Activated T-cell treated with anti-CD3 and anti-CD28 coated beads, Interleukin-2, amount 50 U/mL, for 1 hour (primary cell): ENCODE data around the gene PPY.
A peak's percentile ranks its signal among the peaks of the same experiment; 100 is the strongest.
"Not testable (repeated sequence)": the region's sequence is repeated elsewhere in the genome, so short reads cannot be mapped to it uniquely, and the experiment has no call there.

ENCODE experiments used
- DNase-seq: peaks from one replicate; pipeline ENCODE4 v3.0.0-alpha.2; 2020

PPY gene

GRCh38 chr17:43928609-43929008 lies 13.7 kb downstream of the PPY start:
- DNase-seq = no peak

- DNase-seq = not testable (repeated sequence)
Measured at GRCh38 chr17:43927929-43928328, 14.3 kb downstream of the PPY start.

- no peak for DNase-seq
Measured at GRCh38 chr17:43927060-43927864, 15.0 kb downstream of the PPY start.

- DNase-seq = no peak
Measured at GRCh38 chr17:43924558-43924957, 17.7 kb downstream of the PPY start.

- DNase-seq = no peak
Measured at GRCh38 chr17:43920500-43921095, 21.7 kb downstream of the PPY start.

- no peak for DNase-seq
Measured at GRCh38 chr17:43918026-43918389, 24.3 kb downstream of the PPY start.

GRCh38 chr17:43917348-43918025 lies 24.8 kb downstream of the PPY start:
- DNase-seq = peak; percentile 59

GRCh38 chr17:43917016-43917347 lies 25.3 kb downstream of the PPY start:
- no peak for DNase-seq

GRCh38 chr17:43916385-43916784 lies 25.9 kb downstream of the PPY start:
- DNase-seq = no peak

- no peak for DNase-seq
Measured at GRCh38 chr17:43915559-43915958, 26.7 kb downstream of the PPY start.

GRCh38 chr17:43914451-43914850 lies 27.8 kb downstream of the PPY start:
- no peak for DNase-seq

- DNase-seq = no peak
Measured at GRCh38 chr17:43913584-43913983, 28.7 kb downstream of the PPY start.

GRCh38 chr17:43912635-43913304 lies 29.5 kb downstream of the PPY start:
- DNase-seq = no peak

- DNase-seq = no peak
Measured at GRCh38 chr17:43911904-43912303, 30.4 kb downstream of the PPY start.

GRCh38 chr17:43909537-43910231 lies 32.6 kb downstream of the PPY start:
- DNase-seq = no peak

- peak; percentile 63 for DNase-seq
Measured at GRCh38 chr17:43907998-43908721, 34.1 kb downstream of the PPY start.

GRCh38 chr17:43907425-43907981 lies 34.8 kb downstream of the PPY start, which contains the start of gene MPP2:
Gene MPP2, minus strand, starts transcription at chr17:43907536. Its CDS starts 3,076 bp downstream, at chr17:43904460.
- peak; percentile 70 for DNase-seq

GRCh38 chr17:43906951-43907424 lies 35.3 kb downstream of the PPY start:
- no peak for DNase-seq

GRCh38 chr17:43905985-43906852 lies 36.1 kb downstream of the PPY start:
- peak; percentile 64 for DNase-seq

- no peak for DNase-seq
Measured at GRCh38 chr17:43905400-43905984, 36.8 kb downstream of the PPY start.
